ENCODE measurements around the gene REL.
"Not testable (repeated sequence)": the region's sequence is repeated elsewhere in the genome, so short reads cannot be mapped to it uniquely, and the experiment has no call there.

The REL gene

GRCh38 chr2:60926741-60927552, 45.6 kb downstream of the REL start:
- DNase-seq = no peak

GRCh38 chr2:60932061-60932460, 50.7 kb downstream of the REL start:
- not testable (repeated sequence) for DNase-seq

- no peak for DNase-seq
Measured at GRCh38 chr2:60932954-60933353, 51.6 kb downstream of the REL start.

GRCh38 chr2:60934165-60934722, 52.9 kb downstream of the REL start:
- DNase-seq = no peak

- no peak for DNase-seq
Measured at GRCh38 chr2:60936757-60937156, 55.4 kb downstream of the REL start.

- no peak for DNase-seq
Measured at GRCh38 chr2:60938301-60938700, 56.9 kb downstream of the REL start.

- DNase-seq = no peak
Measured at GRCh38 chr2:60939622-60940021, 58.2 kb downstream of the REL start.

- DNase-seq = no peak
Measured at GRCh38 chr2:60945341-60945740, 64.0 kb downstream of the REL start.

- DNase-seq = no peak
Measured at GRCh38 chr2:60947056-60947455, 65.7 kb downstream of the REL start.

GRCh38 chr2:60948161-60948560, 66.8 kb downstream of the REL start:
- DNase-seq = no peak

GRCh38 chr2:60948926-60949579, 67.7 kb downstream of the REL start:
- DNase-seq = no peak

- no peak for DNase-seq
Measured at GRCh38 chr2:60954139-60954538, 72.8 kb downstream of the REL start.

GRCh38 chr2:60957224-60957623, 75.8 kb downstream of the REL start:
- DNase-seq = no peak

GRCh38 chr2:60957643-60958042, 76.3 kb downstream of the REL start:
- DNase-seq = no peak

GRCh38 chr2:60958361-60958760, 77.0 kb downstream of the REL start:
- DNase-seq = no peak

- no peak for DNase-seq
Measured at GRCh38 chr2:60958800-60959199, 77.4 kb downstream of the REL start.

GRCh38 chr2:60959501-60959900, 78.1 kb downstream of the REL start:
- peak; percentile 62 to 68 for DNase-seq

- DNase-seq = no peak
Measured at GRCh38 chr2:60960706-60961105, 79.3 kb downstream of the REL start.

GRCh38 chr2:60961457-60961856, 80.1 kb downstream of the REL start:
- no peak for DNase-seq

- no peak for DNase-seq
Measured at GRCh38 chr2:60962528-60962927, 81.2 kb downstream of the REL start.

GRCh38 chr2:60963190-60963589, 81.8 kb downstream of the REL start:
- DNase-seq = no peak

GRCh38 chr2:60964651-60965498, 83.5 kb downstream of the REL start:
- DNase-seq = no peak

GRCh38 chr2:60965499-60965785, 84.1 kb downstream of the REL start:
- DNase-seq = no peak
